CD14-positive monocyte (primary cell): Measurements from ENCODE around the gene KIAA0753. TPM values are rescaled to one million over a fixed set of nuclear protein-coding genes. Genes with fewer than 3 reads are reported as not detected.

Source experiments
- DNase-seq, 3 donors: peaks; one replicate each; pipeline ENCODE4 v3.0.0-alpha.2; 2011 to 2022
- H2AFZ ChIP-seq: 2 replicates; pipeline ENCODE4 v1.6.0; 2012; ENCODE audit warnings: mild to moderate bottlenecking, low read depth, low read length, inconsistent platforms; ENCODE audit not compliant: insufficient read depth, poor library complexity, severe bottlenecking
- H3K27ac ChIP-seq, 2 donors: 1 replicate in 1 of 2; 2 replicates in 1 of 2; pipeline ENCODE4 v1.5.1; 2012 to 2013; ENCODE audit warnings: low read length in 2 of 2, control low read depth in 1 of 2, inconsistent platforms in 1 of 2, low read depth in 1 of 2, mild to moderate bottlenecking in 1 of 2
- H3K27me3 ChIP-seq, 2 donors: one replicate each; pipeline versions ENCODE4 v1.6.0 to v1.6.1; 2011 to 2013; ENCODE audit warnings: low read length in 2 of 2; ENCODE audit not compliant: control insufficient read depth in 2 of 2, insufficient read depth in 2 of 2
- H3K36me3 ChIP-seq, 2 donors: replicated peaks in 1 of 2; 1 replicate in 1 of 2; 2 replicates in 1 of 2; pipeline versions ENCODE4 v1.5.1 to v1.6.1; 2012 to 2013; ENCODE audit warnings: low read length in 2 of 2, control low read depth in 1 of 2, inconsistent platforms in 1 of 2, mild to moderate bottlenecking in 1 of 2; ENCODE audit not compliant: insufficient read depth in 2 of 2, control insufficient read depth in 1 of 2
- H3K4me1 ChIP-seq, 2 donors: 1 replicate in 1 of 2; 2 replicates in 1 of 2; pipeline versions ENCODE4 v1.5.1 to v1.6.1; 2012 to 2013; ENCODE audit warnings: low read length in 2 of 2, control low read depth in 1 of 2, inconsistent platforms in 1 of 2, mild to moderate bottlenecking in 1 of 2, moderate library complexity in 1 of 2; ENCODE audit not compliant: insufficient read depth in 2 of 2, control insufficient read depth in 1 of 2
- H3K4me2 ChIP-seq: replicated peaks from 2 replicates; pipeline ENCODE3; 2012; ENCODE audit warnings: low read length, moderate library complexity, mild to moderate bottlenecking; ENCODE audit not compliant: poor library complexity, severe bottlenecking; ENCODE audit errors: extremely low read depth
- H3K4me3 ChIP-seq, 3 experiments: fragments of 200-600 bp in 1 of 3; sonication (generic) in 1 of 3; replicated peaks in 1 of 3; 1 replicate in 2 of 3; 2 replicates in 1 of 3; pipeline ENCODE4 v1.5.1; 2011 to 2013; ENCODE audit warnings: low read length in 3 of 3, mild to moderate bottlenecking in 3 of 3, control low read depth in 2 of 3, low read depth in 2 of 3, inconsistent platforms in 1 of 3, moderate library complexity in 1 of 3
- H3K79me2 ChIP-seq: 2 replicates; pipeline ENCODE4 v1.6.0; 2012; ENCODE audit warnings: mild to moderate bottlenecking, control low read depth, inconsistent platforms, low read length, moderate library complexity; ENCODE audit not compliant: insufficient read depth
- H3K9ac ChIP-seq: 2 replicates; pipeline ENCODE4 v1.6.0; 2017; ENCODE audit warnings: low read length, mild to moderate bottlenecking; ENCODE audit not compliant: insufficient read depth, poor library complexity, severe bottlenecking
- H3K9me3 ChIP-seq, 2 donors: replicated peaks in 1 of 2; 1 replicate in 1 of 2; 2 replicates in 1 of 2; pipeline versions ENCODE4 v1.5.1 to v1.6.1; 2012 to 2013; ENCODE audit warnings: low read length in 2 of 2, control low read depth in 1 of 2; ENCODE audit not compliant: control insufficient read depth in 1 of 2, insufficient read depth in 1 of 2
- H4K20me1 ChIP-seq: 2 replicates; pipeline ENCODE4 v1.6.0; 2012; ENCODE audit warnings: mild to moderate bottlenecking, low read length, control low read depth, moderate library complexity; ENCODE audit not compliant: insufficient read depth
- H3K27ac Mint-ChIP-seq, 7 donors: one replicate each; pipeline ENCODE4 v1.8.0; 2020; ENCODE audit warnings: mild to moderate bottlenecking in 7 of 7, mixed read lengths in 7 of 7, moderate library complexity in 6 of 7, inconsistent platforms in 2 of 7
- H3K27me3 Mint-ChIP-seq, 3 donors: one replicate each; pipeline ENCODE4 v1.8.0; 2021 to 2022; ENCODE audit warnings: low read depth in 3 of 3, mild to moderate bottlenecking in 3 of 3, mixed read lengths in 3 of 3, moderate library complexity in 3 of 3, inconsistent platforms in 1 of 3
- H3K36me3 Mint-ChIP-seq, 2 donors: one replicate each; pipeline ENCODE4 v1.8.0; 2020; ENCODE audit warnings: mixed read lengths in 2 of 2, inconsistent platforms in 1 of 2, mild to moderate bottlenecking in 1 of 2
- H3K4me1 Mint-ChIP-seq: one replicate; pipeline ENCODE4 v1.8.0; 2020; ENCODE audit warnings: mild to moderate bottlenecking, mixed read lengths
- H3K4me3 Mint-ChIP-seq, 2 donors: one replicate each; pipeline ENCODE4 v1.8.0; 2020; ENCODE audit warnings: mild to moderate bottlenecking in 2 of 2, mixed read lengths in 2 of 2, moderate library complexity in 1 of 2
- H3K9me3 Mint-ChIP-seq, 7 donors: one replicate each; pipeline ENCODE4 v1.8.0; 2020 to 2022; ENCODE audit warnings: mixed read lengths in 7 of 7, mild to moderate bottlenecking in 6 of 7, moderate library complexity in 6 of 7, inconsistent platforms in 2 of 7
- WGBS: methylation state at CpG from one replicate; pipeline ENCODE4 v1.1.5; 2013; ENCODE audit warnings: missing lambda C conversion rate; ENCODE audit not compliant: insufficient coverage; 5-methylcytosine and 5-hydroxymethylcytosine counted together
- intact Hi-C, 2 donors: fragments of 100-400 bp; cut with micrococcal nuclease; formaldehyde crosslinking; loops; one replicate each; pipeline versions ENCODE4 v1.15.0 to v1.15.1; 2023
- polyA plus RNA-seq, 3 donors: library from polyadenylated mRNA; depleted of rRNA in 1 of 3; unstranded in 2 of 3; stranded (reverse) in 1 of 3; fragments of 300-500 nt in 2 of 3; fragments of >200 nt in 1 of 3; fragmentation: Illumina TruSeq in 2 of 3; gene quantifications; 1 replicate in 2 of 3; 2 replicates in 1 of 3; pipeline ENCODE4 v1.2.3, GENCODE V29; 2012 to 2021
- TF ChIP-seq, protein P1 (sequence below): fragments of 200-600 bp; IDR thresholded peaks from one replicate; pipeline ENCODE4 v1.8.0; 2022; ENCODE audit warnings: antibody characterized with exemption, mild to moderate bottlenecking

Gene KIAA0753
- polyA plus RNA-seq, 3 donors: 1.7 to 6.6 (median 3.5) TPM

DNA sequence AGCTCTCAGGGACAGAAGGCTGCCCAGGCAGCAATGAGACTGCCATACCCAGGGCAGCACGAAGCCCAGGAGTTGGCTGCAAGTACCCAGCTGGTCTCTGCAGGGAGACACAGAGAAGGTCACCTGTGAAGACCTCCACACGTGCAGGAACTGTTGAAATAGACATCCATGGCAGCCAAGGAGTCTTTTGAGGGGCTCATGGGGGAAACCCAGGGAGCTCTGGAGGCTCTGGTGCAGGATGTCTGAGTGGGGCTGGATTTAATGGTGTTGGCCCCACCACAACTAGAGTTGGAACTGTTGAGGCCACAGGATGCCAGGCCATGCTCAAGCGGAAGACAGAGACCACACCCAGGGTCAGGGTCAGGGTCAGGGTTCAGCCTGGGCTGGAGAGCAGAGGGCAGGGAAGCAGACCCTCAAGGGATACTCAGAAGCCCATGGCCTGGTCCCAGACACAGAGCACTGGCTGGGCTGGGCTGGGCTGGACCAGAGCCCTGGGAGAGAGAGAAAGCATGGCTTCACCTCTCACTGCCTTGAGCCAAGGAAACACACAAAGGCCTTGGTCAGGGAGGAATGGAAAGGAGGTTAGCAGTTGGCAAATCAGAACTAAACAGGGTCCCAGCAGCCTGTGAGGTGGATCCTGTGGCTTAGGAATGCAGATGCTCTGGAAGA, 105.5 kb downstream of the KIAA0753 start:
- H3K4me3 Mint-ChIP-seq: no peak overlapping the region
- 83% methylated on average over 3 of the region's 3 CpGs for WGBS
- no peak overlapping the region for H3K27ac ChIP-seq
- no peak for DNase-seq
- H3K9ac ChIP-seq: no peak overlapping the region
- no peaks in the 10 kb centered on the region for H3K27me3 ChIP-seq
- no peaks in the 10 kb centered on the region for H3K4me1 ChIP-seq
- H4K20me1 ChIP-seq: no peaks in the 10 kb centered on the region
- intact Hi-C loops: no loop called here
- H3K36me3 ChIP-seq: no peaks in the 10 kb centered on the region
- no peak overlapping the region for H3K4me3 ChIP-seq
- H2AFZ ChIP-seq: no peak overlapping the region
- peaks cover 8 to 13% (median 12%) of the 10 kb centered on the region in 3 donors for H3K27me3 Mint-ChIP-seq
- H3K27ac Mint-ChIP-seq: no peak overlapping the region
- H3K9me3 ChIP-seq: peaks cover 6 to 11% of the 10 kb centered on the region in 2 donors
- peaks cover 5 to 12% (median 9%) of the 10 kb centered on the region in 7 donors for H3K9me3 Mint-ChIP-seq
- no peaks in the 10 kb centered on the region for H3K4me1 Mint-ChIP-seq
- no peaks in the 10 kb centered on the region for H3K79me2 ChIP-seq
- no peak overlapping the region for H3K4me2 ChIP-seq
- TF ChIP-seq, protein P1, sequence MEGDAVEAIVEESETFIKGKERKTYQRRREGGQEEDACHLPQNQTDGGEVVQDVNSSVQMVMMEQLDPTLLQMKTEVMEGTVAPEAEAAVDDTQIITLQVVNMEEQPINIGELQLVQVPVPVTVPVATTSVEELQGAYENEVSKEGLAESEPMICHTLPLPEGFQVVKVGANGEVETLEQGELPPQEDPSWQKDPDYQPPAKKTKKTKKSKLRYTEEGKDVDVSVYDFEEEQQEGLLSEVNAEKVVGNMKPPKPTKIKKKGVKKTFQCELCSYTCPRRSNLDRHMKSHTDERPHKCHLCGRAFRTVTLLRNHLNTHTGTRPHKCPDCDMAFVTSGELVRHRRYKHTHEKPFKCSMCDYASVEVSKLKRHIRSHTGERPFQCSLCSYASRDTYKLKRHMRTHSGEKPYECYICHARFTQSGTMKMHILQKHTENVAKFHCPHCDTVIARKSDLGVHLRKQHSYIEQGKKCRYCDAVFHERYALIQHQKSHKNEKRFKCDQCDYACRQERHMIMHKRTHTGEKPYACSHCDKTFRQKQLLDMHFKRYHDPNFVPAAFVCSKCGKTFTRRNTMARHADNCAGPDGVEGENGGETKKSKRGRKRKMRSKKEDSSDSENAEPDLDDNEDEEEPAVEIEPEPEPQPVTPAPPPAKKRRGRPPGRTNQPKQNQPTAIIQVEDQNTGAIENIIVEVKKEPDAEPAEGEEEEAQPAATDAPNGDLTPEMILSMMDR: no peak
- no peaks in the 10 kb centered on the region for H3K36me3 Mint-ChIP-seq

DNA sequence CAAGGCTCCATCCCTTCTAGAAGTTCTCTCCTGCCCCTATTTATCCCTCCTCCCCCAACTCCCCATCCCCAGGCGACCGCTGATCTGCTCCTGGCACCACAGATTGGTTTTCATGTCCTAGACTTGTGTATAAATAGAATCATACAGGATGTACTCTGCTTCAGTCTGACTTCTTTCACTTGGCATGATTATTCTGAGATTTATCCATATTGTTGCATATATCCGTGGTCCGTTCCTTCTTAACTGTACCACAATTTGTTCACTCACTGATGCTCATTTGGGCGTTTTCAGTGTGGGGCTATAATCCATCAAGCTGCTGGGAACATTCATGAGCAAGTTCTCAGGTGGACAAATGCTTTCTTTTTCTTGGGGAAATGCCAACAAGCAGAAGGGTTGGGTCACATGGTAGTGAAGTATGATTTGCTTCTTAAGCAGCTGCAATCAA, 108.0 kb downstream of the KIAA0753 start:
- Mint-ChIP-seq H3K9me3 (no peaks in the 10 kb centered on the region), H3K4me3 (no peak overlapping the region), H3K27me3 (peaks cover 6 to 10% (median 8%) of the 10 kb centered on the region in 3 donors), H3K27ac (no peak overlapping the region), H3K4me1 (no peaks in the 10 kb centered on the region), H3K36me3 (no peaks in the 10 kb centered on the region)
- intact Hi-C loops: no loop called here
- whole genome bisulfite sequencing: no CpG with 5 or more reads among the region's 5 CpGs
- TF ChIP-seq, protein P1: no peak
- Histone ChIP-seq H3K4me1 (no peaks in the 10 kb centered on the region), H3K4me2 (no peak overlapping the region), H3K79me2 (no peaks in the 10 kb centered on the region), H3K9ac (no peak overlapping the region), H3K27ac (no peak overlapping the region), H3K27me3 (no peaks in the 10 kb centered on the region), H3K4me3 (no peak overlapping the region), H3K9me3 (no peaks in the 10 kb centered on the region), H4K20me1 (no peaks in the 10 kb centered on the region), H2AFZ (no peak overlapping the region), H3K36me3 (no peaks in the 10 kb centered on the region)
- DNase-seq: no peak
